ENCODE measurements around the gene RINL.

The RINL gene

GRCh38 chr19:38849147-38849859, 28.8 kb downstream of the RINL start:
- DNase-seq (ENCODE audit: low spot score): peak; percentile 89

GRCh38 chr19:38848299-38849146, 29.6 kb downstream of the RINL start:
- no peak for DNase-seq (ENCODE audit: low spot score)

- DNase-seq (ENCODE audit: low spot score): no peak
Measured at GRCh38 chr19:38846097-38846496, 32.0 kb downstream of the RINL start.

GRCh38 chr19:38845374-38846024, 32.6 kb downstream of the RINL start:
- no peak for DNase-seq (ENCODE audit: low spot score)

DNA sequence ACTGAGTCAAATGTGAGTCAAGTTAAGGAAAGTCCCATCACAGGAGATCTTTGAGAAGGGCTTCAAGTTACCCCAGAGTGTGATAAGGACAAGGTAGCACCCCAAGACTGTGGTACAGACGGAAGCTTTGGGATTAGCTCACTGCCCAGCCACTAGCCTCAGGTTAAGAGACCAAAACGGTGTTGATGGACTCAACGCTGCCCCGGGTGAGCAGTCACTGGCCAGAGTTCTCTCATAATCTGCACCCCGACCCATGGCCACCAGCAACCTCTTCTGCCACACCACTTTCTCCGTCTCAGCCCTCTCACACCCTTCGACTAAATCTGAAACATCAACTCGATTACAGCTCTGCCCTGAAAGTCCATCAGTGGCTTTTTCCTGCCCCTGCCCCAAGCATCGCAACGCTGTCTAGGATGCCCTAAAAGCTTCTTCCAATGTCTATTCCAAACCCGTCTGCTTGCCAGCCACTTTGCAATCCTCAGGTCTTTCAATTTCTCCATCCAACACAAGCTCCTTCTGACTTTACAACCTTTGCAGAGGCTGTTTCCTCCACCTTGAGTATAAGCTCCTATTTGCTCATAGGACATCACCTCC, 33.9 kb downstream of the RINL start:
- DNase-seq (ENCODE audit: low spot score): no peak

DNA sequence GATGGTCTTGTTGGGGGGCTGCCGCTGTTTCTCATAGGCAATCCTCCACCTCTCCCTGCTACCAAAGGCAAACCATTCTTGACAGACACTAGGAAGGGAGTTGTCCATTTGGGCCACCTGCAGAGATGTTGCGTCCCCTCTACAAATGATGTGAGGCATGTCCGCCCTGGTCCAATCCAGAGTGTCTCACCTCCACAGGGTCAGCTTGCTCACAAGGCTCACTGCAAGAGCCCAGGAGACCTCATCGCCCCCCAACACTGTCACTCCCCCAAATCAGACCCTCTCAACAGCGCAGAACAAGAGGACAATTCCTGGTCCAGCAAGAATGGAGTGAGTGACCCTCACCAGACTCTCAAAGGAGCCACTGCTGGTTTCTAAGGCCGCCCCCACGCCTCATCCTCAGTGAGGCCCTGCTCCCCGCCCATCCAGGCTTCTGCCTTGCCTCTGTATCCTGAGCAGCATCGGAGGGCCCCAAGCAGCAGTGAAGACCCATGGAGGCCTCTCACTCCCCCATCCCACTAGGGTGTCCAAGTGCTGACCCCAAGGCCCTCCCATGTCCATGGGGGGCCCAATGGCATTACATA, 34.8 kb downstream of the RINL start:
- DNase-seq (ENCODE audit: low spot score): no peak

- DNase-seq (ENCODE audit: low spot score): no peak
Measured at GRCh38 chr19:38842439-38843174, 35.5 kb downstream of the RINL start.

DNA sequence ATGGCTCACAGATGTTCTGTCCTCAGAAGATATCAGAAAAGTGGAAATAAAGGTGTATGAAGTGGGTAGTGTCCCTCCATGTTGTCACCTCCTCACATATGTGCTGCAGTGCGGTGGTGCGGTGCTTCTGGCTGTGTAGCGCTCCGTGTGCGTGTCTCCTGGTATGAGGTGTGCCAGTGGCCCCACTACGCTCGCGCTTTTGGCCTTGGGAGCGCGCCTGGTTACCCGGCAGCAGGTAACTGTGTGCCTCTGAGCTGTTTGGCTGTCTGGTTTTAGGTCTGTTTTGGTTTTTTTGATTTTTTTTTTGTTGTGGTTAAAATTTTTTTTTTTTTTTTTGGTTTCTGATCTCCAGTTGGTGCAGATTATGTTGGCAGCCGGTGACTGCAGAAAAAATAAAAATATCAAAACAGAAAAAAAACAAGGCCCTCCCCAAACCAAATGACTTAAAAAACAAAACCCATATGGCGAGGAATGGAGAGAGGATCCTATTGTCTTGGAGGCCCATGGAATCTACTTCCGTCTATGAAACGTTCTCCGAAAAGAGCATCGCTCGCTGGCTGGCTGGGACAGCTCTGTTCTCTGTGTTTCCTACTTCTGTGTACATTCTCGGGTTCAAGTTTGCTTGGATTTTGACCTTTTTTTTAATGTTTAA, 36.2 kb downstream of the RINL start:
- DNase-seq (ENCODE audit: low spot score): no peak

DNA sequence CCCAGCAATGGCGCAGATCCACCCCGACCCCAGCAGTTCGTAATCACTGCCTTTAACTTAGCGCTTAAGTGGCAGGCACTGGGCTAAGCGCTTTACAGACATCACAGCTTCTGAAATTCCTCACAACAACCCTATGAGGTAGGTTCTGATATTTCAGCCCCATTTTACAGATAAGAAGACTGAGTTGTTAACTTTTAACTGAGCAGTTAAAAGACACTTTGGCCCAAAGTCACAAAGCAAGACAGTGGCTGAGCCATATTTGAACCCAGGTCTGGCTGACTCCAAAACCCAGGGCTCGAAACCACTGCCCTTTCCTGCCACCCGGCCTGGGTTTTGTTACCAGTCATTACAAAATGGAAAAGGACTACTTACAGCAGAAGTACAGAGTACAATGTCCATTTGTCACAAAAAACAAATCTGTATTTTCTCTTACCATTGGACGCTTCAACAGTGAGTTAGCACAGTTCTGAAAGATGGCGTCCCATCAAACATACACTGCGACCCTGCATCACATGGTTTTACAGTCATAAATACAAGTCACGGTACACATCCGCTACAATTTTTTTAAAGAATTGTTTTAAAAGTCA, 36.8 kb downstream of the RINL start:
- no peak for DNase-seq (ENCODE audit: low spot score)

DNA sequence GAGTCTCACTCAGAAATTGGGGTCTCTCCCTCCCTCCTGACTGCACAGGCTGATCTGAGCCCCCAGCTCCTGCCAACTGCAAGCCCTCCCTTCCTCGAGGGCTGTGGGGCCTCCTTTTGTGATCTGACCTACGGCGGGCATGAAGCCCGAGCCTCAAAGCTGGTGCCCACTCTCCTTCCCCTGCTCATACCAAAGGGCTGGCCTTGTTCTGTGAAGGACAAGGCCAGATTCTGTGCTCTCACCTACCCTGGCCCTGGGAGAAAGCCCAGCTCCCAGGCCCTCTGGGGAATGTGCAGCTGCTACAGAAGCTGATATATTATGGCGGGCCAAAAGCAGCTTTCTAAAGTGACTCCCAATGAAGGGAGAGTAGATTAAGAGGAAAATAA, 37.5 kb downstream of the RINL start:
- DNase-seq (ENCODE audit: low spot score): no peak

- no peak for DNase-seq (ENCODE audit: low spot score)
Measured at GRCh38 chr19:38839816-38840582, 38.1 kb downstream of the RINL start.

DNA sequence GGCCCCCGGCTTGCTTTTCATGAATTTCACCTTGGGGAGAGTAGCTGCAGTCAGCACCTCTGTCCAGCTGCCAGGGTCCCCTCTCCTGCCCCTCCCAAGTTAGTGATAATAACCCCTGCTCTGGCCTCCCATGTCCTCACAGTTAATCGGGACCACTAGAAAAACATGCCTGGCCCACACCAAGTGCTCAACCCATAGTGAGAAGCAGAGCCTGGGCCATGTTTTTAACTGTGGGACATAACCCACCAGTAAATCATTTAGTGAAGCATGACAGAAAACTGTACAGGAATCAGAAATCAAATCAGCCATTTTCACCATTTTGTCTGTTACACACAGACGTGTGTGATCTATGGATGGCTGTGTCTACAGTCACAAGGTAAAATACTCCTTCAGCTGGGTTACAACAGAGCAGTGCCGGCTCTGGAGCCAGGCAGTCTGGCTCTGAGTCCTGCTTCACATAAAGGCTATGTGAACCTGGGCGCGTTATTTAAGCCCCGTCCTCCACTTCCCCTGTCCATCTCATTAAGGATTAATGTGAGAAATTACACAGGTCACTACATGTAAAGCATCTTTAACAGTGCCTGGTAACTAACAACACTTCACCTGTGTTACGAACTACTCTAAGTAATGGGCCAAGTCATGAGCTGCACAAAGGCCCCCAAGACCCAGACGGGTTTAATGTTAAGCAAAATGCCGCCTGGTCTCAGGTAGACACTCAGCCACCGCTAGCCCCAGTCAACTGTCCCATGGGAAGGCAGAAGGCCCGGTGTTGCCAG, 38.9 kb downstream of the RINL start:
- peak; percentile 36 for DNase-seq (ENCODE audit: low spot score)

DNA sequence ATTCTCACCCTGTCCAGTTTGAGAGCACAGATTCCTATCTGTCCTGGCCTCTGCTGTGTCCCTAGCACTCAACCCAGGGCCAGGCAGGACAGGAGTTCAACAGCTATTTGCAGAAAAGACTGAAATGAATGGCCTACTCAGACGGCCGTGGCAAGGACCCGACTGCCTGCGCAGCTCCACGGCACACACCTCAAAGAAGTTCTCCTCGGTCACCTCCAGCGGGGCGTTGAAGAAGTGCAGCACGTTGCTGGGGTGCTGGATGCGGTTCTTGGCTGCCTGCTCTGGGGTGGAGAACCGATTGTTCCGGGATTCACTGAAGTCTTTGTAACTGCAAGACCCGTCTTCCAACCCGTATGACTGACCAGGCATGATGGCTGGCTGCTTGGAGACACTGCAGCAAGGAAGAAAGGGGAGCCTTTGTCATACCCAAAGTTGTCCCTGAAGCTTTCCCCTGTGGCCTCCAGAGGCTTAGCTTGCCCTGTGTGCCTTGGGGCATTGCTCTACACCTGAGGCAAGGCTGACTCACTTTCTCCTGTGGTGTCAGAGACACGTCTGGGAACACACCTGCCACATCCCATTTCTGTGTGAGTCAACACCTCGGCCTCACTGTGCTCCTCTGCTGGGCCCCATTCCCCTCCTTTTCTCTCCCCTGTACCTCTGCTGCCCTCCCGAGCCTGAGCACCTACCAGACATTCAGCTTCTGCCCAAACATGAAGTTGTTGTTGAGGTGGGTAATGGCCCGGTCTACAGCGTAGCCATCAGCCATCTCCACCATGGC, 39.7 kb downstream of the RINL start:
- DNase-seq (ENCODE audit: low spot score): peak; percentile 36

DNA sequence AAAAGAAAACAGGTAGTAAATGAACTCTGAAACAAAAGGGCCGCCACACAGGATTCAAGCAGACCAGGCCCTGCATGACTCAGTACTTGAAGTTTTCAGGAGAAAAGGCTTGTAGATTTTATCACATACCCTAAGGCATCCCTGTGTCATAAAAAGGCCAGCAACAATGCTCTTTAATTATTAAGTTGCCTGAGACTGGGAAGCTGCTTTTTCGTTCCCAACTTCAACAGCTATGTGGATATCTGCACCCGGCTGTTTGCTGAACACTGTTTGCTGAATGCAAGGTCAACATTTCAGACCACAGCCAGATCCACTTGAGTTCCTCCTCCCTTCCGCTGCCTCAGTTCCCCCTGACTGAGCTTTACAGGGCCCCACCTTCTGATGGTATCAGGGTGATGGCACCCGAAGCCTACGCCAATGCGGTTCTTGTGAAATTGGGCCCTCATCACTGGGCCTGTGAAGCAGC, 40.4 kb downstream of the RINL start:
- peak; percentile 47 for DNase-seq (ENCODE audit: low spot score)

GRCh38 chr19:38836983-38837626, 41.0 kb downstream of the RINL start:
- DNase-seq (ENCODE audit: low spot score): no peak

GRCh38 chr19:38836159-38836982, 41.7 kb downstream of the RINL start:
- peak; percentile 36 for DNase-seq (ENCODE audit: low spot score)

DNA sequence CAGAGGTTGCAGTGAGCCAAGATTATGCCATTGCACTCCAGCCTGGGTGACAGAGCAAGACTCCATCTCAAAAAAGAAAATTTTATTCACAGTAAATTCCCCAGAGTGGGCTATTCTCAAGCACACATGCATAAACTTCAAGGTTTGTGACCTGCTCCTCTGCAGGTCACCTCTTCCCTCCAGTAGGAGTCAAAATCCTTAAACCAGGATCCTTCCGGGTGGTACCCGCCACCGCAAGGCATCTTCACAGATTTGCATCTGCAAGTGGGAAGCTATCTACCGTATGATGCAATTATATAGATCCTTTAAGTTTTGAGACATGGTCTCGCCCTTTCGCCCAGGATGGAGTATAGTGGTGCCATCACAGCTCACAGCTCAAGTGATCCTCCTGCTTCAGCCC, 43.5 kb downstream of the RINL start:
- DNase-seq (ENCODE audit: low spot score): no peak

Measured in cerebellar cortex (tissue), 1 donor.